K562 (cell line): ENCODE results near the gene P4HB. TPM values are rescaled to one million over a fixed set of nuclear protein-coding genes. Genes with fewer than 3 reads are reported as not detected.

Experiments
- ATAC-seq: fragments of 200-7000 bp; cut with Tn5 transposase; 3 replicates; pipeline ENCODE4 v1.9.1; 2020; ENCODE audit warnings: moderate library complexity
- BruUV-seq: library from RNA; stranded (reverse); fragments of 400-500 nt; replicated peaks from 2 replicates; lab custom pipeline; 2021; lab: Mats Ljungman, UMichigan
- CTCF ChIA-PET: fragments of 300-600 bp; formaldehyde crosslinking; extraction: SDS; loops from one replicate; lab custom pipeline; 2021; ENCODE audit warnings: low intra/inter-chr PET ratio; lab: Yijun Ruan, JAX
- POLR2A ChIA-PET: fragments of 300-600, 350-650 bp; sonication (Branson Sonifier 250); formaldehyde crosslinking; extraction: SDS; loops from one replicate; lab custom pipeline; 2021; ENCODE audit warnings: antibody characterized with exemption, inconsistent platforms; lab: Yijun Ruan, JAX
- DNase-seq, 4 experiments: peaks; one replicate each; pipeline versions ENCODE4 v3.0.0 to v3.0.0-alpha.2; 2011 to 2018; ENCODE audit warnings: low spot score in 3 of 4, mixed read lengths in 3 of 4; ENCODE audit errors: extremely low read depth in 1 of 4
- FAIRE-seq: peaks from 2 replicates; lab custom pipeline; 2011; peaks lifted over from hg19 to GRCh38; lab: Jason Lieb, UNC
- H2AFZ ChIP-seq: 2 replicates; pipeline ENCODE4 v1.6.0; 2011; ENCODE audit warnings: low read depth, low read length, control low read depth, inconsistent platforms
- H3K27ac ChIP-seq: fragments of 200-600 bp; 3 replicates; pipeline ENCODE4 v1.8.0; 2011; ENCODE audit warnings: low read depth, mild to moderate bottlenecking, control low read depth, inconsistent platforms, low read length, moderate library complexity, mixed read lengths; ENCODE audit errors: extremely low read depth
- H3K27me3 ChIP-seq, 2 experiments: fragments of 300-600 bp in 1 of 2; 2 replicates in 1 of 2; 3 replicates in 1 of 2; pipeline versions ENCODE4 v1.6.0 to v1.8.0; 2011; ENCODE audit warnings: inconsistent platforms in 2 of 2, low read length in 2 of 2, mild to moderate bottlenecking in 1 of 2, mixed read lengths in 1 of 2, moderate library complexity in 1 of 2; ENCODE audit not compliant: control insufficient read depth in 2 of 2, insufficient read depth in 2 of 2
- H3K36me3 ChIP-seq: fragments of 300-600 bp; 3 replicates; pipeline ENCODE4 v1.8.0; 2011; ENCODE audit warnings: mild to moderate bottlenecking, low read length, inconsistent platforms; ENCODE audit not compliant: control insufficient read depth, insufficient read depth
- H3K4me1 ChIP-seq, 2 experiments: fragments of 200-600 bp in 1 of 2; replicated peaks in 1 of 2; 2 replicates in 1 of 2; 3 replicates in 1 of 2; pipeline versions ENCODE4 v1.5.1 to v1.8.0; 2011; ENCODE audit warnings: inconsistent platforms in 2 of 2, low read length in 2 of 2, mild to moderate bottlenecking in 1 of 2, mixed read lengths in 1 of 2, moderate library complexity in 1 of 2; ENCODE audit not compliant: control insufficient read depth in 2 of 2, insufficient read depth in 2 of 2
- H3K4me2 ChIP-seq: 2 replicates; pipeline ENCODE4 v1.6.1; 2011; ENCODE audit warnings: low read length, control low read depth, inconsistent platforms, mixed read lengths; ENCODE audit not compliant: insufficient read depth
- H3K4me3 ChIP-seq: fragments of 200-600 bp; sonication (generic), shearing (Covaris generic); 2 replicates; pipeline ENCODE4 v1.5.1; 2016; ENCODE audit warnings: control low read depth, inconsistent platforms
- H3K79me2 ChIP-seq: fragments of 200-600 bp; 3 replicates; pipeline ENCODE4 v1.8.0; 2011; ENCODE audit warnings: low read length, inconsistent platforms; ENCODE audit not compliant: control insufficient read depth, insufficient read depth
- H3K9ac ChIP-seq, 2 experiments: 2 replicates each; pipeline versions ENCODE4 v1.6.0 to v1.6.1; 2011; ENCODE audit warnings: low read depth in 2 of 2, low read length in 2 of 2, control low read depth in 1 of 2, inconsistent platforms in 1 of 2, mild to moderate bottlenecking in 1 of 2, mixed read lengths in 1 of 2; ENCODE audit not compliant: insufficient read depth in 1 of 2
- H3K9me1 ChIP-seq: one replicate; pipeline ENCODE4 v1.6.0; 2011; ENCODE audit warnings: inconsistent platforms, mild to moderate bottlenecking, low read length, moderate library complexity; ENCODE audit not compliant: control insufficient read depth, insufficient read depth
- H3K9me3 ChIP-seq: replicated peaks from 2 replicates; pipeline ENCODE4 v1.5.1; 2011; ENCODE audit warnings: low read depth, low read length, inconsistent platforms; ENCODE audit not compliant: control insufficient read depth, insufficient read depth
- H4K20me1 ChIP-seq: replicated peaks from 2 replicates; pipeline ENCODE4 v1.6.1; 2011; ENCODE audit warnings: low read length, inconsistent platforms, mixed read lengths; ENCODE audit not compliant: control insufficient read depth, insufficient read depth
- ARID4B ChIP-seq: sonication (generic); formaldehyde crosslinking; IDR thresholded peaks from 2 replicates; pipeline ENCODE4 v1.8.0; 2022; ENCODE audit warnings: mild to moderate bottlenecking, missing genetic modification reagents
- RBFOX2 ChIP-seq: fragments of 200-400 bp; formaldehyde crosslinking; IDR thresholded peaks from 2 replicates; pipeline ENCODE4 v1.6.1; 2017; ENCODE audit warnings: low read depth, mild to moderate bottlenecking, low read length, moderate library complexity
- WGBS: fragments of 100-300 bp; shearing (Covaris generic); methylation state at CpG from one replicate; pipeline ENCODE4 v1.1.6; 2016; ENCODE audit warnings: low coverage, mixed read lengths; ENCODE audit not compliant: insufficient coverage; ENCODE audit errors: missing lambda C conversion rate; 5-methylcytosine and 5-hydroxymethylcytosine counted together
- in situ Hi-C: fragments of 300-500 bp; cut with MboI; formaldehyde crosslinking; loops from 4 replicates; pipeline ENCODE4 v1.15.0; 2018; ENCODE audit warnings: inconsistent platforms, mixed read lengths
- intact Hi-C: fragments of 100-400 bp; cut with micrococcal nuclease; formaldehyde crosslinking; loops from 2 replicates; pipeline ENCODE4 v1.14.2; 2022
- polyA plus RNA-seq, 8 experiments: library from polyadenylated mRNA; depleted of rRNA in 4 of 8; stranded (reverse) in 5 of 8; unstranded in 3 of 8; fragments of >200 nt; fragmentation: Nextera tagmentation in 2 of 8; fragmentation: Illumina TruSeq in 1 of 8; extraction: Ambion mirVana in 2 of 8; extraction: Trizol in 1 of 8; gene quantifications; 2 replicates each; pipeline versions ENCODE4 v1.2.1 to v1.2.3, GENCODE V29; 2011 to 2014; ENCODE audit warnings: inconsistent platforms in 1 of 8, missing spikeins in 1 of 8
- total RNA-seq, 7 experiments: library from RNA; depleted of rRNA in 6 of 7; stranded (reverse); fragments of >200 nt in 6 of 7; fragmentation: Illumina TruSeq in 2 of 7; extraction: Trizol in 2 of 7; gene quantifications; 2 replicates each; pipeline versions ENCODE4 v1.2.1 to v1.2.3, GENCODE V29; 2011 to 2021; ENCODE audit warnings: low replicate concordance in 1 of 7

Gene P4HB
- total and polyA plus RNA-seq, 9 of the 15 experiments (the other 6 are each of a cell fraction or from before 2014, with no cell fraction given) = 4.4 to 645 (median 325) TPM

DNA sequence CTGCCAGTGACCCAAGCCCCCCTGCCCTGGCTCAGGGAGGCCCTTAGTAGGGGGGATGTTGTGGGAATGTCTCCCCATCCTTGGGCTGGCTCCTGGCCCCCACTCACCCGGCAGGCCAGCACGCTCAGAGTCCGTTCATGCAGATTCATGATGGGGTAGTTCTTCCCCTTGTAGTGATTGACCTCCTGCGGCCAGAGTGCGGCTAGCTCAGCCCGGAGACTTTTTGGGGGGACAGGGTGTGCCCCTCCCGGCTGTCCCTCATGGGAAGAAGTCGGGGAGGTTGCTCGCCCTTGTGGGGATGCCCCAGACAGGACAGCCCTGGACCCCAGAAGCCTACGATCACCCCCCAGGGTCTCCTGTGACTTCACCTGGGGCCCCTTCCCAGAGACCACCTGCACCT lies 45.7 kb upstream of the P4HB start:
- ChIA-PET POLR2A (interaction anchor here (0.5 to 1.3 kb wide), 2 partner anchors 13 to 37 kb away, joined by 3 read pairs; no protein-coding TSS in a partner anchor), CTCF (no interaction called here)
- peak overlapping the region in 1 of 2 experiments; percentile 43; a peak in 1 of 4 replicates for H3K9ac ChIP-seq
- H3K79me2 ChIP-seq = peaks cover 21% of the 10 kb centered on the region
- no peak overlapping the region for H2AFZ ChIP-seq
- no peaks in the 10 kb centered on the region for H3K27me3 ChIP-seq
- WGBS = 93% methylated on average over 10 of the region's 10 CpGs
- no peak for ATAC-seq
- no peak overlapping the region for H3K4me3 ChIP-seq
- intact Hi-C loops (no loop called here), in situ Hi-C loops (no loop called here)
- H3K36me3 ChIP-seq = peaks cover 67% of the 10 kb centered on the region; the same call in 2 of the 3 replicates
- no TSS peak for BruUV-seq
- no peaks in the 10 kb centered on the region for H3K9me3 ChIP-seq
- no peak for FAIRE-seq
- DNase-seq = no peak
- H3K27ac ChIP-seq = no peak overlapping the region
- no peaks in the 10 kb centered on the region; the same call in 1 of the 2 replicates for H4K20me1 ChIP-seq
- no peak overlapping the region for H3K4me2 ChIP-seq
- TF ChIP-seq RBFOX2 (peak; percentile 20; the same call in 1 of the 2 replicates), ARID4B (no peak)
- peaks cover 3% of the 10 kb centered on the region for H3K9me1 ChIP-seq
- H3K4me1 ChIP-seq = peaks cover 20 to 98% of the 10 kb centered on the region in 2 experiments
